ENCODE results near the gene HLA-F.

Gene HLA-F

DNA sequence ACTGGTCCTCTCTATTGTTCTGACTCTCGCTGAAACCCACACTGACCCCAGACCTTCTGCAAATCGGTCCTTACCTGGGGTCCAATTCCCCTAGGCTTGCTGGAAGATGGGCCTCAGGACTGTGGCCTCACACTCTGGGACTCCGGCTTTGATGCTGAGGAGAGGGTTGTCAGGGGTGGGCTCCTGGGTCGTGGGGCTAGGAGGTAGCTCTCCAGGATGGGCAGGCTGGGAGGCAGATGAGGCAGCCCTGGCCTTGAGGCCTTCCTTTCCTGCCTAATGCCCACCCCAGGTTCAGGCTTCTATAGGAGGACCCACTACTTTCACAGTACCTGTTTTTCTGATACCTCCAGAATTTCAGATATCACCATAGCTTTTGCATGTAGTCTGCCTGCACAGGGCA is 21.4 kb downstream of the HLA-F start:
- no peak for DNase-seq

DNA sequence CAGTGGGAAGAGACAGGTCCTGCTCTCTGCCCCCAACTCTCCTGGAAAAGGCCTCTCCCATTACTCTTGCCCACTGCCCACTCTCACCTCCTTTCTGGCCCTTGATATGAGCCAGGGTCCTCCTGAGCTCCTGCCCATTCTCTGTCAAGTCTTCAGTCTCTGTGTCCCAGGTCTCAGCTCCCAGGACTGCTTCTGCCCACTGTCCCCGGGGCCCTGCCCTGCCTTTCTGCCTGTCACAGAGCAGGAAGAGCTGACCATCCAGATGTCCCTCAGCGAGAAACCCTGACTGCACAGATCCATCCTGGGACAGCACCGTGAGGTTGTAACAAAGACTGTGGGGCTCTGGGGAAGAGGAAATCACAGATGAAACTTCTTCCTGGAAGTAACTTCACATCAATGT is 22.2 kb downstream of the HLA-F start:
- no peak for DNase-seq

DNA sequence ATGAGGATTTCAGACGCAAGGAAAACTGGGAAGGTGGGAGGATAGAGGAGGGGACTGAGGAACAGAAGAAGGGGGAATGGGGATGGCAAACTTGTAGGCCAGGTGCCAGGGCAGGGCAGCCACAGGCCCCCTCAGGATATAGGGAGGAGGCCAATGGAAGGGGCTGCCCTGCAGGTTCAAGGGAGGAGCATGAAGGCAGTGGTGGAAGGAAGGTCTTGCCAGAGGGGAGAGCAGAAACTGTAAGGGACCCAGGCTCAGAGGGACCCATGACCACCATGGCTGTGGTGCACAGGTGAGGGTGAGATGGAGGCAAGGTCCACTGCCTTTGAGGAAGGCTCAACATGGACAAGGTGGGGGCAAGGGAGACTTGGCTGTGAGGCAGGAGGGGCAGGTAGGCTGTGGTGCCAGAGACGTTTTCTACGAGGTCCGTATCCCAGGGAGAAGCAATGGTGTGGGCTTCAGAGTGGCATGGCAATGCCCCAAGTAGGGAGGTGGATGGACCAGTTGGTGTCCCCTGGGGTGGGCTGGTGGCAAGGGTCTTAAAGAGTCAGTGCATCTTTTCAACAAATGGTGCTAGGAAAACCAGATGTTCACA is 22.7 kb downstream of the HLA-F start:
- DNase-seq, result no peak

DNA sequence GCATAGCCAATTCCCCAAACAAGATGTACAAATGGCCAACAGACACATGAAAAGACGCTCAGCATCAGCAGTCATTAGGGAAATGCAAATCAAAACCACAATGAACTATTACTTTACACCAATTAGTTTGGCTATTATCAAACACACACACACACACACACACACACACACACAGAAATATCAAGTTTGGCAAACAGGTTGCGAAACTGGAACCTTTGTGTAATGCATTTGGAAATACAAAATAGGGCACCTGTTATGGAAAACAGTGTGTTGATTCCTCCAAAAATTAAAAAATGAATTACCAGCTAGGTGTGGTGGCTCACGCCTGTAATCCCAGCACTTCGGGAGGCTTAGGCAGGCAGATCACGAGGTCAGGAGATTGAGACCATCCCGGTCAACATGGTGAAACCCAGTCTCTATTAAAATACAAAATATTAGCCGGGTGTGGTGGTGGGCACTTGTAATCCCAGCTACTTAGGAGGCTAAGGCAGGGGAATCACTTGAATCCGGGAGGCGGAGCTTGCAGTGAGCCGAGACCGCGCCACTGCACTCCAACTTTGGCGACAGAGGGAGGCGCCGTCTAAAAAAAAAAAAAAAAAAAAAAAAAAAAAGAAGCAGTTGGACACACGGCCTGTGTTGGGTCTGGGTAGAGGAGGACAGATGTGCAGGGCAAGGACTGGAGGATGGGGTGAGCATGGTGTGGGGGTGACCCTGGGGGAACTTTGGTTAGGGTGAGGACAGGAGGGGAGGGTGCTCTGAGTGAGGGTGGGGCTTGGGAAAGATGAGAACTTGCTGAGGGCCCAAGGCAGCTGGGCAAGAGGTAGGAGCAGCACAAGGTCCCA is 23.8 kb downstream of the HLA-F start:
- DNase-seq, result no peak

DNA sequence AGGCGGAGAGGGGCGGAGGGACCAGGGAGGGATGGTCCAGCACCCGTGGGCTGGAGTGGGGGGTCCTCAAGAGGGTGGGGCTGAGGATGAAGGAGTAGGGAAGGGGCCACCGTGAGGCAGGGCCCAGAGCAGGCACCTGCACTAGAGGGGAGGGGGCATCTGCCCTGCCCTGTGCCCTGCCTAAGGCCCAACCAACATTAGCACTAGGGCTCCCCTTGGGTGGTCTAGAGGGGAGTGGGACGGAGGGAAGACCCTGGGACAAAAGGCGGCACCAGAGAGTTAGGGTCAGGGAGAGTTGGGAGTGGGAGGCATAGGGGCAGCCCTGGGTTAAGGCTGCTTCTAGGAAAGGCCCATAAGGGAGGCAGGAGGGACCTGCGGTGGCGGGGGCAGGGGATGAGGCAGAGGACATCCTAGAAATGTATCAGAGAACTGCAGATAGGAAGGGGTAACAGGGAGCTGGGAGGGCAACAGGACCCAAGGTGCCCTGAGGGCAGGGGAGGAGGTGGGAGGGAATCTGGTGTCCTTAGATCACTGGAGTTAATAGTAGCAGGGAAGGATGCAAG is 24.5 kb downstream of the HLA-F start:
- DNase-seq, result no peak

DNA sequence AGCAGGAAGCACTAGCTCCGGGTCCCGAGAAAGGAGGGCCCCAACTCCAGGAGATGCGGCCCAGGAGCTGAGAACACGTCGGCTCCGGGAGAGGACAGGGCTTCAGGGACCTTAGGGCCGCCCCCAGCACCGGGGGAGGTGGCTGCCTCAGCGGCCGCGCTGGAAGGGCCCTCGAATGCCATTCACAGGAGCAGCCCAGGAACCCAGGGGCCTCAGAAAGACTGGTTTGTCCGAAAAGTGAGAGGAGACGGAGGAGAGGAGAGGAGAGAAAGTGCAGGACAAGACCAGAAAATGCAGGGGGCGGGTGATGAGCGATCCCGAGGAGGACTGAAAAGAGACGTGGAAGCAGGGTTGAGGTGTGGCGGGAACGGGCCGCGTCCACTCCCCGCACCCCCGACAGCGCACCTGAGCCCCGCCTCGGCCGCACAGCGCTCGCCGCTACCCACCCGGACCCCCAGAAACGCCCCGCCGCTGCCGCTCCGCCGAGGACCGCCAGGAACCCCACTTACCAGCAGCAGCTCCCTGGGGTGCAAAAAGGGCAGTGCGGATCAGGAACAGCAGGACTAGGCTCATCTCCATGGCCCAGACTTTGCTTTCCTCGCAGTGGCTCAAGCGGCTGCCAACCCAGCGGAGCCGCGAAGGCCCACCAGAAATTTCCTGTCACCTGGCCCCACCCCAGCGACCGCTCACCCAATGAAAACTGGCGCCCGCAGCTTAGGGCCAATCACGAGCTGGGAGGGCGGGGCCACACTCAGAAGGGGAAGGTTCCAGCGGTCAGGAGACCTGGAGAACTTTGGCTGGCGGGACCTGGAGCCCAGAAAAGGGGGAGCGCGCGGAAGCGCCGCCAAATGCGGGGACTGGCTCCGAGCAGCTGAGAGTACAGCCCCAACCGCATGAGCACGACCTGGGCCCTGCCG is 25.4 kb downstream of the HLA-F start:
- peak; percentile 87 to 89 for DNase-seq

DNA sequence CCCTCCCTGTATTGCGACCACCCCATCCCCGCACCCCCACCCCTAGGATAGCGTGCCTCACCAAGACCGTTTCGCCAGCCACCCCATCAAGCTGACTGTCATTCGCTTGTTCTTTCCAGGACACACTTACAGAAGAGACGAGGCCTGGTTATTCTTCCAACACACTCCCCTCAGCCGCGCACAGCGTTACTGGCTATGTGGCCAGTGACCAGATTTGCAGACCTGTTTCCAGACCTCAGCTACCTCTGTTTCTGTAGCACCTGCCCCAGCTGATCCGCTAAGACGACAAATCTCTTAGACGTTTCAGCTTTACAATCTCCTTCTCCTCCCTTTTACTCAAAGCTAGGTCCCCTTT is 26.1 kb downstream of the HLA-F start:
- DNase-seq, result peak in 1 of 2 donors; percentile 27

DNA sequence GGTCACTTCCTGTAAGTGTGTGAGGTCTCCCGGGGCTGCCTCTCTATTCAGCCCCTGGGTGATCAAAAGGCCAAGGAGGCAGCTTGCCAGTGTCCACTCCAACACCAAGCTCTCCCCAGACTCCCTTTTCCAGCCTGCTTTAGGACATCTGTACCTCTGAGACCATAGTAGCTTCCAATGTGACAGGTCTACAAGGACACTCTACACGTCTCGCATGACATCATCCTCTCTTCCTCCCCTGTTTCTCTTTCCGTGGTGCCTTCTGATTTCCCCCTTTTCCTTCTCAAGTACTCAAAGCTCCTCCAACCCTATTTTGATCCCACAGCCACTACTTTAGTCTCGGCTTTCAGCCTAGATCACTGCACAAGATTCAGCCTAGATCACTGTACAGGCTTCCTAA is 26.4 kb downstream of the HLA-F start:
- no peak for DNase-seq

DNA sequence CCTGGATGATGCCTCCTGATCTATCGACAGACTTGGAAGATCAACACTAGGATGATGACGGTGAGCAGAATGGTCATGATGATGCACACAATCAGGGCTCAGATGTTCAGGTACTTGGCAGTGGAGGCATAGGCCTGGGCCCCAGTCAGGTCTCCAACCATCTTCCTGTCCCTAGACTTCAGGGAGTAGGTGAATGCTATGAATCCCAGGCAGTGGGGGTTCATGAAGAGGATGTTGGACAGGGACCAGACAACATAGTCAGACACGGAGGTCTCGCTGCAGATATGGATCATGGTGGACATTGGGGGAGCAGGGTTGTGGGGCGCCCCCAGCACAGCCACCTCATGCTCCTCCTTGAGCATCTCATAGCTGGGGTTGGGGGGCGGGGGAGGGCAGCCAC is 27.5 kb downstream of the HLA-F start:
- DNase-seq, result peak in 1 of 2 donors; percentile 15

DNA sequence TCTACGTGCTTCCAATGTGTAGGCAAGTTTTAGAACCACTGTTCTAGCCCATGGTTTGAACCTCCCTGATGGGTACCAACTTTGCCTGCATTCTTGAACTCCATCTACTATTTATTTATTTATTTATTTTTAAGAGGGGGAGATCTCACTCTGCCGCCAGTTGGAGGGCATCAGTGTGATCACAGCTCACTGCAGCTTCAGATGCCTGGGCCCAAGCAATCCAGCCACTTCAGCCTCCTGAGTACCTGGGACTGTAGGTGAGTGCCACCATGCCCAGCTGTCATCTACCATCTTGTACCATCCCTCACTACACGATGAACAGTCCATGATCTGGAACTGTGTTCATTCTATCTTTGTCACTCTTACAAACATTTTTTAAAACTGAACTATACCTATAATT is 28.2 kb downstream of the HLA-F start:
- peak in 1 of 2 donors; percentile 11 for DNase-seq

DNA sequence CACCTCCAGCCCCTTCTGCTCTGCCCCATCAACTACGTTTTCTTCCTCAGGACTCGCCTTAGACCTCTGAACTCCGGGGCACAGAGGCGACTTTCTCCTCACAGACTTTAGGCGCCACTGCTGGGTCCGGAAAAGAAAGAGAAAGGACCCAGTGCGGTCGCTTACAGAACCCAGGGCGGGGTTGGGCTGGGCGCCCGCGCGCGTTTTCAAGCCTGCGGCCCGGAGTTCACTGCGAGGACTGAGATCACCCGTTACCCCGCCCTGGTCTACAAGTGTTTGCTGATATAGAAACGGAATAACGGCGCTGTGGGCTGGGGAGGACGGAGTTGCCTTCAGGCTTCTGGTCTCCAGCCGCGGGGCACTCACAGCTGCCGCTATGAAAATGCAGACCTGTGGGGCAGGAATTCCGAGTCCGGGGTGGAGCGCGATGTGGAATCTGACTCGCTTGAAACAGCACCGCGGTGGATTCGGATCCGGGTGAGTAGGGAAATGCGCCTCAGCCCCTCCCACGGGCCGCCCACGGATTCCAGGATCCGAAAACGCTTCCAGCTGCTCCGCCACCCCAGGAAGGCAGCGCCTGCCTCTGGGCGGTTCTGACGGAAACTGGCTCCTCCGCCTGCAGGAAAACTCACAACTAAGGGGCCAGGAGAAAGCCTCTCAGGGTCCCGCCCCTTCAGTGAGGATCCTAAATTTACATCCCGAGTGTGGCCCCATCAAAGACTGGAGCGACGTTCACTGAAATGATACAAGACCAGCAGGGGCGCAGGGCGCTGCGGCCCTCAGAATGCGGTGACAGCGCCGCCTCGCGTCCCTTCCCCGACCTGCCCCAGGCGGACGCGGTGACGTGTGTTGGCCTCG is 29.4 kb downstream of the HLA-F start:
- peak; percentile 87 to 88 for DNase-seq

DNA sequence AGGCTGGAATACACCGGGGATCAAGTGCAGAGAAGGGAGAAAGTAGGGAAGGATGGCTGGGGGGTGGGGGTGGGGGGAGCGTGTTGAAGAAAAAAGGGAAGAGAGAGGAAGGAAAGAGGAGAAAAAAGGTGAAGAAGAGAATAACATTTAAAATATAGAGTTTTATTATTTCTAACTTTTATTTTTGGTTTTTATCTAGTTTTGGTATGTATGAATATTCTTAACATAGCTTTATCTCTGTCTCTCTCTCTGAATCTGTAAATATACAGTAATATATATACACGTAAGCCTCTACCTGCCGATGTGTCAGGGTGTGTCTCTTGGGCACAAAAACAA is 30.0 kb downstream of the HLA-F start:
- no peak for DNase-seq

DNA sequence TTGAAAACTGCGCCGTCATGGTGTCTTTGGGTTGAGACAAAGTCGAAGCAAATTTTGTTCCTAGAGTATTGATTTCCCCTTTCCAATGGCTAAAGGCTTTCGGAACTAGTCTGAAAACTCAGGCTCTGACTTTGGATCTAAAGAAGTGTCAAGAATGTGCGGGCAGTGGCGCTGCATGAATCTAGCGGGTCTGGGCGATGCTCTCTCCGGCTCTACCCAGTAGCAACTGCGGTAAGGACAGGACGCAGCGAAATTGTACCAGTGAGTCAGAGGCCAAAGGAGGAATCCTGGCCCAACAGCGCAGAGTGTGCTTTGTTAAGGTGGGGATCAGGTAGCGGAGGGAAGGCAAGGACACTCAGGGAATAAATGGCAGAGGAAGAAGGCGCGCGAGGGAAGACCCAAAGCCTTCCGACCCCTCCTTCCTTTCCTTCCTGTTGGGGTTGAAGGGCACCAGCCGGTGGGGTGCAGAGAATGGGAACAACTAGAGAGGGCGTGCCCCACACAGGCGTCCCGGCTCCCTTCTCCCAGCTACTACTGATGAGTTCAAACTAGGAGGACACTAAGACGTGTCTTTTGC is 32.1 kb downstream of the HLA-F start:
- peak in 1 of 2 donors; percentile 3 for DNase-seq

DNA sequence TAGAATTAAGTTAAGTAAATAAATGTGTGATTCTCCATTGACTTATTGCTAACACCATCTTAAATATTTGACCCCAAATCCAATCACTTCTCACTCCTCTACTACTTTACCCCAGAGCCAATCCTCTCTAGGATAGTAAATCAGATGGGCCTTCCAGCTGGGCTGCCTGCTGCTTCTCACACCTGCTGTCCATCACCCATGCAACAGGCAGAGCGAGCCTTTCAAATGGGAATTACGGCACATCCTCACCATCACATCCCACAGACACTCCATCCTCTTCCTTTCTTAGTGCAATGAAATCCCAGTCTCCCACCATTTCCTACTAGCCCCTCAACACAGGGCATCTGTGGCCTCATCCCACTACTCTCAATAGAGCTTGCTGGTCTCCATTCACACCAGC is 34.0 kb downstream of the HLA-F start:
- peak in 1 of 2 donors; percentile 9 for DNase-seq

DNA sequence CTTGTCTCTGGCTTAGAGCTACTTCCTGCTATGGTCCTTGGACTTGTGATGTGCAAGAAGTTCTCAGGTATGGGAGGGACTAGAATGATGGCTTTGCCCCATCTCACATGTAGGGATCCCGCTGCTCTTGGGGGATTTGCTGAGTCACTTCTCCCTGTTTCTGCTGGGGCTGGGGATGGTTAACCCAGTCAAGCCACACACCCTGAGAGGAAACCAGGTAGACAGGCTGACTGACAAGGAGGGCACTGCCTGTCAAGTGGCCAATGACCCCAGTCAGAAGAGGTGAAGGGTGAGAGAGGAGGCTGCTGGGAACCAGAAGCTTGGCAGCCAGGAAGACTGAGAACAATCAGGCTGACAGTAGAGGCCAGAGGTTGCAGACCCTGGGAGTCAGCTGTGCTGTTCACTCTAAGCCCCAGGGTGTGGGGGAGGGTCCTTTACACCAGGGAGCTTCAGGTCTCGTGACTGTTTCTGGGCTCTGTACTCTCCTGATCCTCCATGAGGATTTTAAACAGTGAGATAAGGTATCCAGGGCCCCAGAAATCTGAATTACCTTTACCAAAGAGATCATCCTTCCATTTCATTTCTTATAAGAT is 34.6 kb downstream of the HLA-F start:
- no peak for DNase-seq

DNA sequence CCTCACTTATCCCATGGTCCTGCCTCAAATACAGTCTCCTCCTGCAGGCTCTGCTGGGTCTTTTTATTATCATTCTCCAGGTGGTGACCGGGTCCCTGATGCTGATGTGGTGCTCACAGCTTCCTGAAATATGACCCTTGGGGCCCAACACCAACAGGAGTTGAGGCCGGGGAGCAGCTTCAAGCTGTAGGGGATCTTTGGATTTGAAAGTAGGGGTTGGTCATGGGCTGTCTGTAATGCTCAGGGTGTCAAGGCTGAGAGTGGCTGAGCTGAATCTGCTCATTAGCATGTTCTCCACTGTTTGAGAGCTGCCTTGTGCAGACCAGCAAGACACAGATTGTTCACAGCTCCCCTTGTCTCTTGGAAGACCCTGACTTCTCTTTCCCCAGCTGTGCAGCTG is 35.5 kb downstream of the HLA-F start:
- no peak for DNase-seq

DNA sequence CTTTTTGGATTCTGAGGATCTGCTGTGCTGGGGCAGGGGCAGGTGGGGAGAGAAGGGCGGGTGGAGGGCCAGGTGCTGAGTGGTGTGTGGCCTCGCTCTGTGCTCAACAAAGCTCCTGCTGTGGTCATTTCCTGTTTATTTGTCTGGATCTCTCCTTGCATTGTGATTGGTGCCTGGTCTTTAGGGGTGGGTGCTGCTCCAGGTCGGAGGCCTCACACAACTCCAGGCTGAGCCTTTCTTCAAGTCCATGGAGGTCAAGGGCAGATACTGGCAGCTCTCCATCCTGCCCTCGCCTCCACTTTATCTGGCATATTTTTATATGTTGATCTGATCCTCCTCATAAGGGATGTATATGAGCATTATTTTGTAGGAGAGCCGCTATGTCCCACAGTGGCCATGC is 36.2 kb downstream of the HLA-F start:
- DNase-seq, result no peak

DNA sequence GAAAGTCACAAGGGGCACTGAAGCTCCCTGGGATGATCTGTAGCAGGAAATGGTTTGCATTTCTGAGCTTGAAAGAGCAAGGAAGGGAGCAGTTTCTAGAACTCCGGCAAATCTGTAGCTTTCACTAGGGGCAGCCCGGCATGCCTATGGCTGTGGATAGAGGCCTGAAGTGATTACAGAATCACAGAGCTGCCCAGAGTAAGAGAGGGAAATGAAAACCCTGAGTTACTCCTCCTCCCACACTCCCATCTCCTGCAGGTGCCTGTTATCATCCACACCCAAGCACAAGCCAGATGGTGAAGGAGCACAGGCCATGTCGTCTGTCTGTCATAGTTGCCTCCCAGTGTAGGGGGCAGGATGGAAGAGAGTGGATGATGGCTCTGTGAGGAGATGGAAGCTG is 37.1 kb downstream of the HLA-F start:
- no peak for DNase-seq

DNA sequence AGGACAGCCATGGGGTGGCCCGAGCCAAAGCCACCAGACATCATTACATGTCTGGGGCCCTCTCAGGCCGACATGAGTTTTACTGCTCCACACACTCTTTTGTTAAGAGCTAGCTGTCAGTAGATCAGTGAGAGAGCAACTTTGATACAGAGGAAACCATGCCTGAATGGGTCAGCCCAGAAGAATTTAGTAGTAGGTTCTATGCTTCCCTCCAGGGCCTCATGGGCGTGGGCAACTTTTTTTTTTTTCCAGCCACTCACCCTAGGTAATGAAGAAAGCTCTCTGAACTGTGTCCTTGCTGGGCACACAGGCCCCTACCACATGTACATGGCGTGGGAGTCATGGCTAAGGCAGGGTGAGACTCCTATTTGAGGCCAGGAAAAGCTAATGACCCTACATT is 38.8 kb downstream of the HLA-F start:
- DNase-seq, result no peak

DNA sequence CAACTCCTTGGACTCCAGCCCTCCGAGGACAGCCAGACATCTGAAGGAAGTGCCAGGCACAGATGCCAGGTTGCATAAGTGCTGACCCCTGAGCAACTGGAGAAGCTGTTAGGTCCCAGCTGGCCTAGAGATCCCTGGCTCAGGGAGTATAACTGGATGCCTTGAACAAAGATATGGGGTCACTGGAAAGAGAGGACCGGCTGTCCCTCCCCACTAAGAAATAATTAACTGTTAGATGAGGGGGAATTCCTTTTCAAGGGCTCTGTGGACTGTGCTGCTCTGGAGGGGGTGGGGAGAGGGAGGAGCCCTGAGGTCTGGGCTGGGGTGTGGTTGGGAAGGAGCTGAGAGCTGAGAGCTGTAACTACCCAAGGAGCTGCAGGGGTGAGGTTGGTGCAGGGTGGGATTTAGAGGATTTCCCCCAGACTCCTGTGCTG is 39.6 kb downstream of the HLA-F start:
- no peak for DNase-seq

DNA sequence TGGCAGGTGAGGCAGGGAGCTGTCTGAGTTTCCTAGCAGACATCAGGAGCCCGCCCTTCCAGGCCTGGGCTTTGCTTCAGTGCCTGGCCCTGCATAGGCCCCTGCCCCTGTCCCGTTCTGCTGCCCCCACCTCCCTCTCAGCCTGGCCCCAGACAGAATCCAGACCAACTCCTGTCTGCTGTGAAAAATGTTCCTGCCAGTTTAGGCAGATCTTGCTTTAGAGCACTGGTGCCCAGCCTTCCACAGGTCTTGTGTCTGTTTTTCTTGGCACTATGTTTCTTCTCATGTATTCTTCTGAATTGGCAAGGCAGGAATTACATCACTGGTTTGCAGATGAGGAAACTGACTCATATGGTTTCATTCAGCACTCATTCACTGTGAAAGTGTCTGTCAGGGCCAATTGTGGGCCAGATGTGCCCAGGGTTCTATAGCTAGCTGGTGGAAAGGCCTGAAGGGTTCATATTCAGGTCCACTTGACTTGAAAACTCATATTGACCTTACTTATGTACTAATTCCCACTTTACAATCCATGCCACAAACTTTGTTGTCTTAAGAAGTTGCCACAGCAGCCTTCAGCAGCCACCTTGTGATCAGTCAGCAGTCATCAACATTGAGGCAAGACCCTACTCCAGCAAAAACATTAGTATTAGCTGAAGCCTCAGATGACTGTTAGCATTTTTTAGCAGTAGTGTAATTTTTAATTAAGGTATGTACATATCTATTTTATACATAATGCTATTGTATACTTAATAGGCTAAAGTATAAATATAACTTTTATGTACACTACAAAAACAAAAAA is 40.5 kb downstream of the HLA-F start:
- peak in 1 of 2 donors; percentile 16 for DNase-seq

All from stimulated activated CD4-positive, alpha-beta T cell treated with anti-CD3 and anti-CD28 coated beads, Interleukin-2, amount 100 ng/mL, for 24 hours (primary cell).